Subcutaneous adipose tissue (tissue), 4 donors: ENCODE results near the gene TMPRSS11E. TPM values are rescaled to one million over a fixed set of nuclear protein-coding genes. Genes with fewer than 3 reads are reported as not detected.

Experiments used
- total RNA-seq, 4 donors: library from RNA; depleted of rRNA; stranded (reverse); fragments of >200 nt; gene quantifications; one replicate each; pipeline ENCODE4 v1.1.0, GENCODE V29; 2016
- TF ChIP-seq, protein P1 (sequence below): fragments of 450-650 bp; IDR thresholded peaks from one replicate; pipeline ENCODE4 v1.5.1; 2016; ENCODE audit warnings: low read depth, mild to moderate bottlenecking, control low read depth, antibody characterized with exemption, moderate library complexity

Gene TMPRSS11E
- total RNA-seq, 4 donors from 2014 or later, result not detected

- TF ChIP-seq, protein P1, sequence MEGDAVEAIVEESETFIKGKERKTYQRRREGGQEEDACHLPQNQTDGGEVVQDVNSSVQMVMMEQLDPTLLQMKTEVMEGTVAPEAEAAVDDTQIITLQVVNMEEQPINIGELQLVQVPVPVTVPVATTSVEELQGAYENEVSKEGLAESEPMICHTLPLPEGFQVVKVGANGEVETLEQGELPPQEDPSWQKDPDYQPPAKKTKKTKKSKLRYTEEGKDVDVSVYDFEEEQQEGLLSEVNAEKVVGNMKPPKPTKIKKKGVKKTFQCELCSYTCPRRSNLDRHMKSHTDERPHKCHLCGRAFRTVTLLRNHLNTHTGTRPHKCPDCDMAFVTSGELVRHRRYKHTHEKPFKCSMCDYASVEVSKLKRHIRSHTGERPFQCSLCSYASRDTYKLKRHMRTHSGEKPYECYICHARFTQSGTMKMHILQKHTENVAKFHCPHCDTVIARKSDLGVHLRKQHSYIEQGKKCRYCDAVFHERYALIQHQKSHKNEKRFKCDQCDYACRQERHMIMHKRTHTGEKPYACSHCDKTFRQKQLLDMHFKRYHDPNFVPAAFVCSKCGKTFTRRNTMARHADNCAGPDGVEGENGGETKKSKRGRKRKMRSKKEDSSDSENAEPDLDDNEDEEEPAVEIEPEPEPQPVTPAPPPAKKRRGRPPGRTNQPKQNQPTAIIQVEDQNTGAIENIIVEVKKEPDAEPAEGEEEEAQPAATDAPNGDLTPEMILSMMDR, result no peak
Observed at GRCh38 chr4:68434836-68435235, 12.4 kb upstream of the TMPRSS11E start.

DNA sequence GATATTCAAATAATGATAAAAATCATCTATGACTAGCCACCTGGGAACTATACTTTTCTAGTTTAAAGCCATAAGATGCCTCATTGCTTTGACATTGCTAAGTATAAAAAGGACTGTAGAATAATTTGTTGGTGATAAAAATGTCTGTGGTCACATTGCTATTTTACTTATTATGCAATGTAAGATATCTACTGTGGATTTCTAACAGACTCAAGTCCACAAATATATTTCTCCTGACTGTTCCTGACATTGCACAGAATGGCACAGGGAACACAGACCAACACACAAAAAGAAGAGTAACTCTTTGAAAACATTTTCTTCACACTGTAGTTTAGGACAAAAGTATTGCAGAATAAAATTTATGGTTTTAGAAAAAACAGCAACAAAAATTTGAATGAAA is 2.2 kb upstream of the TMPRSS11E start:
- TF ChIP-seq, protein P1, result no peak

- TF ChIP-seq, protein P1, result no peak
Observed at GRCh38 chr4:68451246-68452211, 4.3 kb downstream of the TMPRSS11E start.

DNA sequence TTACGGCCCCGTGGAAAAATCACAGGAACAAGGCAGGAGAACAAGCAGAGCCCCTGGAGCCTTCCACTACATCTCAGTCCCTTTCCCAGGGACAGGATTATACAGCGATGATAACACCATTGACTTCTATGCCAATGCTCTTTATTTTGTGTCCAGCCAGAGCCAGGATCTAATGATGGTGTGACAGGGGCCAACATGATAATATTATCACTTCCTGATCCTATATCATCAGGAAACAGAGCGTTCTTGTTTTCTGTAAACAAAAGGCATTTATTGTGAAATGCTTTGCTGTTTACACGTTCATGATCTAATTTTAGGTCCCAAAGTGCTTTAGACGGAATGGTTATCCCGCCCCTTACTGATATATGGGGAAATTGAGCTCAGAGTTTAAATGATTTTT is 12.8 kb downstream of the TMPRSS11E start:
- TF ChIP-seq, protein P1, result no peak

GRCh38 chr4:68461790-68462189 is 14.5 kb downstream of the TMPRSS11E start:
- TF ChIP-seq, protein P1, result no peak

- TF ChIP-seq, protein P1, result no peak
Observed at GRCh38 chr4:68462691-68463090, 15.4 kb downstream of the TMPRSS11E start.

DNA sequence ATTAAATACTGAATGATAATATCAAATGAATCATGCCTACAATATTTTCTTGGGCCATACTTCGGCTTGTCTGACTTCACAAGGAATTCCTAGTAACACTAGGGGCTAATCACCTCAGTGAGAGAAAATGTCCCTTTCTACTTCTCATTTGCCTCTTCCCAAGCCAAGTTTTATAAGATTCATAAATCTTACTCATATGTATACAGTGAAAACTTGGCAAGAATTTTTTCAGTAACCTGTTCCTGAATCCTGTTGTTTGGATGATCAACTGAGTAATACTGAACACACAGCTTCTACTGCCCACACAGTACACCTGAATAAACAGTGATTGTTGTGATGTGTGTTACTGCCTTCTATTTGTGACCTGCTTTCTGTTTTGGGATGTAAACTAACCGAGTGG is 16.5 kb downstream of the TMPRSS11E start:
- TF ChIP-seq, protein P1, result no peak
